ENCODE results near the gene STEAP1B.
"Not testable (repeated sequence)": the region's sequence is repeated elsewhere in the genome, so short reads cannot be mapped to it uniquely, and the experiment has no call there.

Gene STEAP1B

GRCh38 chr7:22501336-22501735, 1.3 kb upstream of the STEAP1B start:
- H3K27me3 ChIP-seq (ENCODE audit: control insufficient read depth in 2 of 2, insufficient read depth in 2 of 2, low read length in 2 of 2); H3K4me1 ChIP-seq (ENCODE audit: control insufficient read depth in 2 of 2, insufficient read depth in 2 of 2, low read length in 2 of 2); H3K36me3 ChIP-seq (ENCODE audit: control insufficient read depth in 2 of 2, insufficient read depth in 2 of 2, low read length in 2 of 2); H3K9ac ChIP-seq (ENCODE audit: low read depth in 1 of 2, low read length in 2 of 2); H3K9me3 ChIP-seq (ENCODE audit: control insufficient read depth in 2 of 2, low read length in 2 of 2); H3K27ac ChIP-seq (ENCODE audit: low read depth in 2 of 2, low read length in 2 of 2); H3K4me3 ChIP-seq (ENCODE audit: low read length in 2 of 2): not testable (repeated sequence)

DNA sequence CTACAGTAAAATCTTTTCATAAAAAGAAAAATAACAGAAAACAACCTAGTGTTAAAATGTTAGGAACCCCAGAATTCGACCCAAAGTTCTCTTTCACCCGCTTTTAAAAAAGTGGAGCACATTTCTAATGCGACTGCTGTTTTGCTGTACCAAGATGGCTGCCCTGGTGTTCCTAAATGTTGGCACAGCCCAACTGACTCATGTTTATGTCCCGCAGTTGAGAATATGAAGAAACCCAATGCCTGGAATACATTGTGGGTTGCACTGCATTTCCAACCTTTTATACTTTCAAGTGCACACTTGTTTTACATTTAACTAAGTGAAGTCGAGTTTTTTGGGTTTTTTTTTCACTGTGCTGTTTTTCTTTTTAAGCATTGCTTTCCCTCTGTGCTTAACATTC, 944 bp downstream of the STEAP1B start:
- no peak overlapping the region for H3K4me3 ChIP-seq (ENCODE audit: low read length in 2 of 2)
- H3K9ac ChIP-seq (ENCODE audit: low read depth in 1 of 2, low read length in 2 of 2) = no peak overlapping the region
- no peaks in the 10 kb centered on the region for H3K27me3 ChIP-seq (ENCODE audit: control insufficient read depth in 2 of 2, insufficient read depth in 2 of 2, low read length in 2 of 2)
- no peak overlapping the region for H3K27ac ChIP-seq (ENCODE audit: low read depth in 2 of 2, low read length in 2 of 2)
- no peaks in the 10 kb centered on the region for H3K9me3 ChIP-seq (ENCODE audit: control insufficient read depth in 2 of 2, low read length in 2 of 2)
- H3K4me1 ChIP-seq (ENCODE audit: control insufficient read depth in 2 of 2, insufficient read depth in 2 of 2, low read length in 2 of 2) = peaks cover 0 to 3% of the 10 kb centered on the region in 2 donors
- no peaks in the 10 kb centered on the region for H3K36me3 ChIP-seq (ENCODE audit: control insufficient read depth in 2 of 2, insufficient read depth in 2 of 2, low read length in 2 of 2)

GRCh38 chr7:22496912-22497311, 3.1 kb downstream of the STEAP1B start:
- not testable (repeated sequence) for H3K9me3 ChIP-seq (ENCODE audit: control insufficient read depth in 2 of 2, low read length in 2 of 2)

DNA sequence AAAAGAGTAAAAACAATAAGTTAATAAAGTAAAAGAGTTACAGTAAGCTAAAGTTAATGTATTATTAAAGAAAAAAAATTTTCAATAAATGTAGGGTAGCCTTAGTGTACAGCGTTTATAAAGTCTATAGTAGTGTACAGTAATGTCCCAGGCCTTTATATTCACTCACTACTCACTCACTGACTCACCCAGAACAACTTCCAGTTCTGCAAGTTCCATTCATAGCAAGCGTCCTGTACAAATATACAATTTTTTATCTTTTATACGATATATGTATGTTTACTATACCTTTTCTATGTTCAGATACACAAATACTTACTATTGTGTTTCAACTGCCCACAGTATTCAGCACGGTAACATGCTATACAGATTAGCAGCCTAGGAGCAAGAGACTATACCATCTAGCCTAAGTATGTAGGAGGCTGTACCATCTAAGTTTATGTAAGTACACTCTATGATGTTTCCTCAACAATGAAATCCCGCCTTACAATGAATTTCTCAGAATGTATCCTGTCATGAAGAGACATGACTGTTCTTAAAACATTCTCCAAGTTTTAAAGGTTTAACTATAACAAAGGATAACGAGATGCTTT, 3.6 kb downstream of the STEAP1B start:
- H3K4me1 ChIP-seq (ENCODE audit: control insufficient read depth in 2 of 2, insufficient read depth in 2 of 2, low read length in 2 of 2); H3K27me3 ChIP-seq (ENCODE audit: control insufficient read depth in 2 of 2, insufficient read depth in 2 of 2, low read length in 2 of 2); H3K9me3 ChIP-seq (ENCODE audit: control insufficient read depth in 2 of 2, low read length in 2 of 2); H3K4me3 ChIP-seq (ENCODE audit: low read length in 2 of 2); H3K9ac ChIP-seq (ENCODE audit: low read depth in 1 of 2, low read length in 2 of 2); H3K27ac ChIP-seq (ENCODE audit: low read depth in 2 of 2, low read length in 2 of 2); H3K36me3 ChIP-seq (ENCODE audit: control insufficient read depth in 2 of 2, insufficient read depth in 2 of 2, low read length in 2 of 2): not testable (repeated sequence)

More at GRCh38 chr7:22496912-22497311, 3.1 kb downstream of the STEAP1B start:
- not testable (repeated sequence) for H3K27ac ChIP-seq (ENCODE audit: low read depth in 2 of 2, low read length in 2 of 2); H3K4me1 ChIP-seq (ENCODE audit: control insufficient read depth in 2 of 2, insufficient read depth in 2 of 2, low read length in 2 of 2); H3K9ac ChIP-seq (ENCODE audit: low read depth in 1 of 2, low read length in 2 of 2); H3K4me3 ChIP-seq (ENCODE audit: low read length in 2 of 2); H3K27me3 ChIP-seq (ENCODE audit: control insufficient read depth in 2 of 2, insufficient read depth in 2 of 2, low read length in 2 of 2); H3K36me3 ChIP-seq (ENCODE audit: control insufficient read depth in 2 of 2, insufficient read depth in 2 of 2, low read length in 2 of 2)

DNA sequence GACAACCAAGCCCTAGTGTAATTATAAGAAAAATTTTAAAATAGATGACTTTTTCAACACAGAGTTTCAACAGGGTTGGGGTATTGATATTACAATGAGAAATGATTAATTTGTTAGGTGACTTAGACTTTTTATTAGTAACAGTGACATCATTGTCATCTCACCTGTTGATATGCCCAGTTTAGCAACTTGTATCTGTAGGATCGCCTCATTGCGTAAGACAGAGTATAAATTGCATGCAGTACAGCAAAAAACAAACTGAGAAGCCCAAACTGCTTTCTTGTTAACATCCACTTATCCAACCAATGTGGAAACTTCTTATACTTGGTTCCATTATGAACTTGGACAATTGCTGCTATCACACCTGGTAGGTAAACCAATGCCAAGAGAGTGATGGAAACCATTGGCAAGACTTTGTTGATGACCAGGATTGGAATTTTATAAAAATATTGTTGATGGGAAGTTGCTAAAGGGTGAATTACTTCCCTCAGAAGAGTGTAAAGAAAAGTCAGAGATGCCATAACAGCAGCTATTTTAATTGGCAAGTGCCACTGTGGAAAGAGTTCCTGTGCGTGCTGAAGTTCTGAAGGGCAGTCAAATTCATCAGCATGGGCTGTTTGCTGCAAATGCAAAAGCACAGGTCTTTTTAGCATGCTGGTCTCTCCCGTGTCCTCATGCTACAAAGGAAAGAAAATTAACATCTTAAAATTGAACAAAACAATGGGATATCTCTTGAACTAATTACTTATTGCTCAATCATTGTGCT, 6.6 kb downstream of the STEAP1B start:
- H3K36me3 ChIP-seq (ENCODE audit: control insufficient read depth in 2 of 2, insufficient read depth in 2 of 2, low read length in 2 of 2); H3K9ac ChIP-seq (ENCODE audit: low read depth in 1 of 2, low read length in 2 of 2); H3K9me3 ChIP-seq (ENCODE audit: control insufficient read depth in 2 of 2, low read length in 2 of 2); H3K4me3 ChIP-seq (ENCODE audit: low read length in 2 of 2); H3K27me3 ChIP-seq (ENCODE audit: control insufficient read depth in 2 of 2, insufficient read depth in 2 of 2, low read length in 2 of 2); H3K4me1 ChIP-seq (ENCODE audit: control insufficient read depth in 2 of 2, insufficient read depth in 2 of 2, low read length in 2 of 2); H3K27ac ChIP-seq (ENCODE audit: low read depth in 2 of 2, low read length in 2 of 2): not testable (repeated sequence)

DNA sequence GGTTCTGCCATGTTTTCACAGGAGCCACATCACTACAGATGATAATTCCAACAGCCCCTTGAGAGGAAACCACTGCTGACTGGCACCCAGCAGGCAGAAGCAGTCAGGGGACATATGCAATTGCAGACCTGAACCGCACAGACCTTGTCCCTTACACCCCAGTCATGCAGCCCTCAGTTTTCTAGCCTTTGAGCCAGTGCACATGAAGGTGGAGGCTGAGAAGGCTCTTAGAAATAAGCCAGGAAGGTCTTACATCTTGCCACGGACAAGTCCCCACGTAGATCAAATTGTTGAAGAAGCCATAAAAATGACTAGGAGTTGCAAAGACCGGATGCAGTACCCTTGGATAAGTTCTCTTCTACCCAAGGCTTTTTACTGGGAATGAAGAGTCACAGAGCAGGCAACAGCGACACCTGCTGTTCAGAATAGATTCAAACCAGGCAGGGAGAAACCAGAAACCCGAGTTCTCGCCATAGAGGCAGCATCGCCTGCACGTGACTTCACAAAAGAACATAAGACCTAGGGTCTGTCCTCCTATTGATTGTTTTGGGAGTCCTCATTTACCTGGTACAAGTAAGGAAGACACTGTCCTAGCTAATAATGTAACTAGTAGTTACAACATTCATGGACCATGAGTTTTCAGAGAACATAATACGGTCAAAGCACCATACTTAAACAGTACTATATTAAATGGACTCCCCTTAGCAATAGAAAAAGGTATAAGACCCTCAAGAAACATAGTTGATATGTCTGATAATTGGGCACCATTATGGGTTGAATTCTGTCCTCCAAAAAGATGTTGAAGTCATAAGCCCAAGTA, 11.1 kb downstream of the STEAP1B start:
- Histone ChIP-seq H3K27me3 (ENCODE audit: control insufficient read depth in 2 of 2, insufficient read depth in 2 of 2, low read length in 2 of 2) (peaks cover 0 to 3% of the 10 kb centered on the region in 2 donors), H3K36me3 (ENCODE audit: control insufficient read depth in 2 of 2, insufficient read depth in 2 of 2, low read length in 2 of 2) (no peaks in the 10 kb centered on the region), H3K4me3 (ENCODE audit: low read length in 2 of 2) (no peak overlapping the region), H3K9me3 (ENCODE audit: control insufficient read depth in 2 of 2, low read length in 2 of 2) (no peaks in the 10 kb centered on the region), H3K4me1 (ENCODE audit: control insufficient read depth in 2 of 2, insufficient read depth in 2 of 2, low read length in 2 of 2) (no peaks in the 10 kb centered on the region), H3K27ac (ENCODE audit: low read depth in 2 of 2, low read length in 2 of 2) (no peak overlapping the region), H3K9ac (ENCODE audit: low read depth in 1 of 2, low read length in 2 of 2) (no peak overlapping the region)

GRCh38 chr7:22487978-22488642, 11.9 kb downstream of the STEAP1B start:
- Histone ChIP-seq H3K9me3 (ENCODE audit: control insufficient read depth in 2 of 2, low read length in 2 of 2) (no peaks in the 10 kb centered on the region), H3K27me3 (ENCODE audit: control insufficient read depth in 2 of 2, insufficient read depth in 2 of 2, low read length in 2 of 2) (peaks cover 0 to 3% of the 10 kb centered on the region in 2 donors), H3K4me1 (ENCODE audit: control insufficient read depth in 2 of 2, insufficient read depth in 2 of 2, low read length in 2 of 2) (no peaks in the 10 kb centered on the region), H3K36me3 (ENCODE audit: control insufficient read depth in 2 of 2, insufficient read depth in 2 of 2, low read length in 2 of 2) (no peaks in the 10 kb centered on the region), H3K9ac (ENCODE audit: low read depth in 1 of 2, low read length in 2 of 2) (no peak overlapping the region), H3K27ac (ENCODE audit: low read depth in 2 of 2, low read length in 2 of 2) (no peak overlapping the region), H3K4me3 (ENCODE audit: low read length in 2 of 2) (no peak overlapping the region)

- peaks cover 0 to 3% of the 10 kb centered on the region in 2 donors for H3K27me3 ChIP-seq (ENCODE audit: control insufficient read depth in 2 of 2, insufficient read depth in 2 of 2, low read length in 2 of 2)
- H3K9ac ChIP-seq (ENCODE audit: low read depth in 1 of 2, low read length in 2 of 2) = no peak overlapping the region
- no peak overlapping the region for H3K4me3 ChIP-seq (ENCODE audit: low read length in 2 of 2)
- no peak overlapping the region for H3K27ac ChIP-seq (ENCODE audit: low read depth in 2 of 2, low read length in 2 of 2)
- no peaks in the 10 kb centered on the region for H3K9me3 ChIP-seq (ENCODE audit: control insufficient read depth in 2 of 2, low read length in 2 of 2)
- H3K4me1 ChIP-seq (ENCODE audit: control insufficient read depth in 2 of 2, insufficient read depth in 2 of 2, low read length in 2 of 2) = no peaks in the 10 kb centered on the region
- no peaks in the 10 kb centered on the region for H3K36me3 ChIP-seq (ENCODE audit: control insufficient read depth in 2 of 2, insufficient read depth in 2 of 2, low read length in 2 of 2)
These were observed 13.4 kb downstream of the STEAP1B start for GRCh38 chr7:22486597-22486996.

- Histone ChIP-seq H3K27me3 (ENCODE audit: control insufficient read depth in 2 of 2, insufficient read depth in 2 of 2, low read length in 2 of 2) (peaks cover 0 to 3% of the 10 kb centered on the region in 2 donors), H3K4me1 (ENCODE audit: control insufficient read depth in 2 of 2, insufficient read depth in 2 of 2, low read length in 2 of 2) (no peaks in the 10 kb centered on the region), H3K9me3 (ENCODE audit: control insufficient read depth in 2 of 2, low read length in 2 of 2) (no peaks in the 10 kb centered on the region), H3K27ac (ENCODE audit: low read depth in 2 of 2, low read length in 2 of 2) (no peak overlapping the region), H3K9ac (ENCODE audit: low read depth in 1 of 2, low read length in 2 of 2) (no peak overlapping the region), H3K36me3 (ENCODE audit: control insufficient read depth in 2 of 2, insufficient read depth in 2 of 2, low read length in 2 of 2) (no peaks in the 10 kb centered on the region), H3K4me3 (ENCODE audit: low read length in 2 of 2) (no peak overlapping the region)
These were observed 14.8 kb downstream of the STEAP1B start for GRCh38 chr7:22485189-22485588.

DNA sequence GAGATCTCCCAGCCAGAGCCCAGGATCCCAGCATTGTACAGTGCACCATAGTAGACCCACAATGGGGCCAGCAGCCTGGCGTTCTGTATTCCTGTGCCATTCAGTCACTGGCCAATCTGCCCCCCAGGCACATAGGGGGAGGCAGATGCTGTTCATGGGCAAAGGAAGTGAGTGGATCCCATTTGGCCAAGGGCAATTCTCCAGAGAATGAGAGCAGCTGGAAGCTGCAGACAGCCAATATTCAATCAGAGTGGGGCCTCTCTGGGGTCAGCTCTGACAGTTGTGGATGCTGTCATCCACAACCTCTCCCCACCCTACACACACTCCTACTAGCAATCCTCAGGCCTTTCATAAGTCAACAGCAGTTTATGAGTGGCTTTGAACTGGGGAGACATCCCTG, 17.5 kb downstream of the STEAP1B start:
- no peak overlapping the region for H3K9ac ChIP-seq (ENCODE audit: low read depth in 1 of 2, low read length in 2 of 2)
- H3K4me3 ChIP-seq (ENCODE audit: low read length in 2 of 2) = no peak overlapping the region
- H3K27me3 ChIP-seq (ENCODE audit: control insufficient read depth in 2 of 2, insufficient read depth in 2 of 2, low read length in 2 of 2) = no peaks in the 10 kb centered on the region
- no peaks in the 10 kb centered on the region for H3K36me3 ChIP-seq (ENCODE audit: control insufficient read depth in 2 of 2, insufficient read depth in 2 of 2, low read length in 2 of 2)
- no peaks in the 10 kb centered on the region for H3K4me1 ChIP-seq (ENCODE audit: control insufficient read depth in 2 of 2, insufficient read depth in 2 of 2, low read length in 2 of 2)
- H3K9me3 ChIP-seq (ENCODE audit: control insufficient read depth in 2 of 2, low read length in 2 of 2) = no peaks in the 10 kb centered on the region
- no peak overlapping the region for H3K27ac ChIP-seq (ENCODE audit: low read depth in 2 of 2, low read length in 2 of 2)

Data from mucosa of rectum (tissue), 2 donors.